OCI-LY3 (cell line): ENCODE measurements around the gene OSTM1.
A peak's percentile ranks its signal among the peaks of the same experiment; 100 is the strongest.

Source experiments
- EZH2phosphoT487 ChIP-seq: fragments of 200-600 bp; shearing (Covaris generic); IDR thresholded peaks from 2 replicates; pipeline ENCODE4 v1.6.1; 2018; ENCODE audit warnings: antibody characterized with exemption, mixed run types, low read depth
- TF ChIP-seq, protein P1 (sequence below): fragments of 200-600, 300-600 bp; sonication (generic); IDR thresholded peaks from 2 replicates; pipeline ENCODE4 v1.5.1; 2014; ENCODE audit warnings: antibody characterized with exemption, low read length, low read depth

GRCh38 chr6:108115598-108116058 lies 41.1 kb upstream of the OSTM1 start:
- TF ChIP-seq, protein P1, sequence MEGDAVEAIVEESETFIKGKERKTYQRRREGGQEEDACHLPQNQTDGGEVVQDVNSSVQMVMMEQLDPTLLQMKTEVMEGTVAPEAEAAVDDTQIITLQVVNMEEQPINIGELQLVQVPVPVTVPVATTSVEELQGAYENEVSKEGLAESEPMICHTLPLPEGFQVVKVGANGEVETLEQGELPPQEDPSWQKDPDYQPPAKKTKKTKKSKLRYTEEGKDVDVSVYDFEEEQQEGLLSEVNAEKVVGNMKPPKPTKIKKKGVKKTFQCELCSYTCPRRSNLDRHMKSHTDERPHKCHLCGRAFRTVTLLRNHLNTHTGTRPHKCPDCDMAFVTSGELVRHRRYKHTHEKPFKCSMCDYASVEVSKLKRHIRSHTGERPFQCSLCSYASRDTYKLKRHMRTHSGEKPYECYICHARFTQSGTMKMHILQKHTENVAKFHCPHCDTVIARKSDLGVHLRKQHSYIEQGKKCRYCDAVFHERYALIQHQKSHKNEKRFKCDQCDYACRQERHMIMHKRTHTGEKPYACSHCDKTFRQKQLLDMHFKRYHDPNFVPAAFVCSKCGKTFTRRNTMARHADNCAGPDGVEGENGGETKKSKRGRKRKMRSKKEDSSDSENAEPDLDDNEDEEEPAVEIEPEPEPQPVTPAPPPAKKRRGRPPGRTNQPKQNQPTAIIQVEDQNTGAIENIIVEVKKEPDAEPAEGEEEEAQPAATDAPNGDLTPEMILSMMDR, result peak; percentile 30
- no peak for TF ChIP-seq EZH2phosphoT487
